HTR-8/SVneo (cell line): ENCODE measurements around the gene DDA1.

ENCODE experiments used
- DNase-seq: peaks from one replicate; pipeline ENCODE4 v3.0.0; 2011; ENCODE audit warnings: low spot score, mixed read lengths; ENCODE audit not compliant: insufficient read length
- FAIRE-seq: peaks from 2 replicates; lab custom pipeline; 2011; peaks lifted over from hg19 to GRCh38; lab: Jason Lieb, UNC

DDA1 gene

GRCh38 chr19:17309965-17310461, 650 bp downstream of the DDA1 start:
- FAIRE-seq, result peak; percentile 28
- no peak for DNase-seq

- FAIRE-seq (no peak), DNase-seq (peak; percentile 44)
Observed at GRCh38 chr19:17311455-17312188, 2.3 kb downstream of the DDA1 start.

GRCh38 chr19:17312189-17313113, 3.1 kb downstream of the DDA1 start:
- DNase-seq (no peak), FAIRE-seq (no peak)

- peak; percentile 36 for FAIRE-seq
Observed at GRCh38 chr19:17314007-17314593, 4.7 kb downstream of the DDA1 start.

GRCh38 chr19:17318966-17319365, 9.6 kb downstream of the DDA1 start:
- DNase-seq (no peak), FAIRE-seq (peak; percentile 38)

More at GRCh38 chr19:17314007-17314593, 4.7 kb downstream of the DDA1 start:
- DNase-seq, result no peak

- DNase-seq, result no peak
- FAIRE-seq, result no peak
Observed at GRCh38 chr19:17319473-17320238, 10.3 kb downstream of the DDA1 start.

GRCh38 chr19:17320435-17320834, 11.1 kb downstream of the DDA1 start:
- FAIRE-seq, result no peak
- DNase-seq, result no peak

GRCh38 chr19:17321655-17322489, 12.5 kb downstream of the DDA1 start:
- DNase-seq (no peak), FAIRE-seq (no peak)

GRCh38 chr19:17322854-17323253, 13.5 kb downstream of the DDA1 start:
- DNase-seq, result no peak
- no peak for FAIRE-seq

- FAIRE-seq, result no peak
Observed at GRCh38 chr19:17323300-17323963, 14.1 kb downstream of the DDA1 start.

GRCh38 chr19:17323964-17324332, 14.6 kb downstream of the DDA1 start:
- DNase-seq, result no peak
- FAIRE-seq, result no peak

More at GRCh38 chr19:17323300-17323963, 14.1 kb downstream of the DDA1 start:
- no peak for DNase-seq

GRCh38 chr19:17324357-17325114, 15.2 kb downstream of the DDA1 start:
- DNase-seq (no peak), FAIRE-seq (no peak)

GRCh38 chr19:17325133-17325532, 15.8 kb downstream of the DDA1 start:
- FAIRE-seq (no peak), DNase-seq (no peak)

- no peak for FAIRE-seq
- DNase-seq, result no peak
Observed at GRCh38 chr19:17325881-17326594, 16.7 kb downstream of the DDA1 start.

GRCh38 chr19:17326595-17326966, 17.2 kb downstream of the DDA1 start:
- FAIRE-seq (no peak), DNase-seq (no peak)

GRCh38 chr19:17327068-17327653, 17.8 kb downstream of the DDA1 start:
- FAIRE-seq, result no peak
- no peak for DNase-seq
